Lung (tissue), 12 donors: ENCODE results near the gene POC1A. TPM values are rescaled to one million over a fixed set of nuclear protein-coding genes. Genes with fewer than 3 reads are reported as not detected.

ENCODE experiments used
- ATAC-seq: fragments of 200-7000 bp; cut with Tn5 transposase; one replicate; pipeline ENCODE4 v1.9.1; 2020; ENCODE audit warnings: moderate number of reproducible peaks; ENCODE audit not compliant: insufficient read depth, low FRiP score
- DNase-seq, 3 donors: peaks; one replicate each; pipeline ENCODE4 v3.0.0-alpha.2; 2013 to 2017
- H3K27ac ChIP-seq, 2 donors: one replicate each; pipeline ENCODE4 v1.5.1; 2013; ENCODE audit warnings: mild to moderate bottlenecking in 2 of 2, moderate library complexity in 2 of 2, control low read depth in 1 of 2, inconsistent platforms in 1 of 2, low read depth in 1 of 2, low read length in 1 of 2
- H3K27me3 ChIP-seq, 3 donors: one replicate each; pipeline ENCODE4 v1.5.1; 2013; ENCODE audit warnings: low read length in 2 of 3; ENCODE audit not compliant: control insufficient read depth in 3 of 3, insufficient read depth in 3 of 3
- H3K36me3 ChIP-seq, 4 donors: one replicate each; pipeline ENCODE4 v1.5.1; 2013; ENCODE audit warnings: low read length in 4 of 4, mild to moderate bottlenecking in 1 of 4, moderate library complexity in 1 of 4; ENCODE audit not compliant: control insufficient read depth in 4 of 4, insufficient read depth in 4 of 4
- H3K4me1 ChIP-seq, 5 donors: one replicate each; pipeline ENCODE4 v1.5.1; 2013; ENCODE audit warnings: low read length in 5 of 5, mild to moderate bottlenecking in 2 of 5, moderate library complexity in 1 of 5; ENCODE audit not compliant: control insufficient read depth in 5 of 5, insufficient read depth in 5 of 5
- H3K4me3 ChIP-seq: one replicate; pipeline ENCODE4 v1.5.1; 2013; ENCODE audit warnings: mild to moderate bottlenecking, control low read depth, moderate library complexity
- H3K9ac ChIP-seq, 2 donors: one replicate each; pipeline ENCODE4 v1.5.1; 2013; ENCODE audit warnings: low read length in 2 of 2, control low read depth in 1 of 2; ENCODE audit not compliant: insufficient read depth in 1 of 2
- H3K9me3 ChIP-seq, 4 donors: one replicate each; pipeline ENCODE4 v1.5.1; 2013; ENCODE audit warnings: low read length in 3 of 4, mild to moderate bottlenecking in 1 of 4, moderate library complexity in 1 of 4; ENCODE audit not compliant: control insufficient read depth in 4 of 4, insufficient read depth in 3 of 4
- WGBS, 2 donors: extraction: QIAGEN DNeasy Blood & Tissue Kit; methylation state at CpG; one replicate each; pipeline ENCODE4 v1.1.7; 2013; 5-methylcytosine and 5-hydroxymethylcytosine counted together
- polyA plus RNA-seq, 2 donors: library from polyadenylated mRNA; stranded (reverse); fragments of 200-250 nt; gene quantifications; one replicate each; pipeline ENCODE4 v1.2.1, GENCODE V29; 2013
- total RNA-seq, 2 donors: library from RNA; depleted of rRNA in 1 of 2; stranded (reverse); fragments of >200 nt in 1 of 2; gene quantifications; one replicate each; pipeline ENCODE4 v1.2.1, GENCODE V29; 2014 to 2021
- TF ChIP-seq, protein P1 (sequence below): IDR thresholded peaks from 2 replicates; pipeline ENCODE4 v1.5.1; 2012; ENCODE audit warnings: mild to moderate bottlenecking; ENCODE audit errors: control extremely low read depth, extremely low read depth
- donor health status: control.
- donor health status: control.
- donor health status: Bipolar disorder and iron deficiency.
- donor health status: healthy.
- donor health status: DM: yes; HTN: yes; CAD: no.

POC1A gene
- total and polyA plus RNA-seq, 4 donors = 2.3 to 5.4 (median 4.0) TPM

DNA sequence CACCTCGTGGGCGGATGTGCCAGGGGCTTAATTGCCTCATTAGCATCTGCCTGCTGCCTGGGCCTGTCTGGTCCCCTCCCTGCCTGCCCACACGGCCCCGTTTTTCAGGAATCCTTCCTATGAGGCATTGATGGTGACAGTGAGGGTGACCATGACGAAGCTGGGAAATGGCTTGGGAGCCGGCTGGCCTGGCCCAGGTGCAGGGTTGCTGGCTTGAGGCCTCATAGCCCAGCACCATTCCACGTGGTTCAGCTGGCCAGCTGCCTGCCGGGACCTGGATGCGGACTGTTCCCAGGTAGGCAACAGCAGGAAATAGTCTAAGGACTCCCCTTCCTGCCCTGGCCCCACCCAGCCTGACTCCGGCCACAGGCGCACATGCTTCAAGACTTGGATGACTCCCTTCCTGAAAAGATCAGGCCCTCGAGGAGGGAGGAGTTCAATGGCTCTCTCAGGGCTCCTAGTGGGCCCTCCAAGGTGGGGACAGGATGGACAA, 88.9 kb downstream of the POC1A start:
- no peaks in the 10 kb centered on the region for H3K36me3 ChIP-seq
- no peaks in the 10 kb centered on the region for H3K9me3 ChIP-seq
- WGBS, 2 donors = 49 to 60% methylated on average over 12 of the region's 12 CpGs
- no peak overlapping the region for H3K9ac ChIP-seq
- DNase-seq (no peak), ATAC-seq (peak; percentile 22)
- no peak overlapping the region for H3K27ac ChIP-seq
- H3K4me3 ChIP-seq = no peak overlapping the region
- TF ChIP-seq, protein P1, sequence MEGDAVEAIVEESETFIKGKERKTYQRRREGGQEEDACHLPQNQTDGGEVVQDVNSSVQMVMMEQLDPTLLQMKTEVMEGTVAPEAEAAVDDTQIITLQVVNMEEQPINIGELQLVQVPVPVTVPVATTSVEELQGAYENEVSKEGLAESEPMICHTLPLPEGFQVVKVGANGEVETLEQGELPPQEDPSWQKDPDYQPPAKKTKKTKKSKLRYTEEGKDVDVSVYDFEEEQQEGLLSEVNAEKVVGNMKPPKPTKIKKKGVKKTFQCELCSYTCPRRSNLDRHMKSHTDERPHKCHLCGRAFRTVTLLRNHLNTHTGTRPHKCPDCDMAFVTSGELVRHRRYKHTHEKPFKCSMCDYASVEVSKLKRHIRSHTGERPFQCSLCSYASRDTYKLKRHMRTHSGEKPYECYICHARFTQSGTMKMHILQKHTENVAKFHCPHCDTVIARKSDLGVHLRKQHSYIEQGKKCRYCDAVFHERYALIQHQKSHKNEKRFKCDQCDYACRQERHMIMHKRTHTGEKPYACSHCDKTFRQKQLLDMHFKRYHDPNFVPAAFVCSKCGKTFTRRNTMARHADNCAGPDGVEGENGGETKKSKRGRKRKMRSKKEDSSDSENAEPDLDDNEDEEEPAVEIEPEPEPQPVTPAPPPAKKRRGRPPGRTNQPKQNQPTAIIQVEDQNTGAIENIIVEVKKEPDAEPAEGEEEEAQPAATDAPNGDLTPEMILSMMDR = no peak
- no peaks in the 10 kb centered on the region for H3K27me3 ChIP-seq
- peaks cover 0 to 19% (median 0%) of the 10 kb centered on the region in 5 donors for H3K4me1 ChIP-seq

DNA sequence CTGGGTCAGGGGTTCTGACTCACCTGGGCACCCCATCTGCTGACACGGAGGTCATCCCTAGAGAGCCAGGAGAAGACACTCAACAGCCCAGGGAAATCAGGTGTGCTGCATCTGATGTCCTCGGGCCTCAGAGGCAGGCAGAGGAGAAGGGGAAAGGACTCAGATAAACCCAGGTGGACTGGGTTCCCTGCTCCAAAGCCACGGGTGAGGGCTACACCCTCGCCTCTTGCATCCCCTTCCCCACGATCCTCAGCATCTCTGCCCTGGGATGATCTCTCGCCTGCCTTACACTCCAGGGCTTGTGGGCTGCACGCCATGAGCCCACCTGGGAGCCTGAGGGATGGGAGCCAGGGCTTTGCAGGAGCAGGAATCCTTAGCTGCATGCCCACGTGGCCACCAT, 89.7 kb downstream of the POC1A start:
- DNase-seq (no peak), ATAC-seq (no peak)
- Histone ChIP-seq H3K4me3 (no peak overlapping the region), H3K36me3 (no peaks in the 10 kb centered on the region), H3K9me3 (no peaks in the 10 kb centered on the region), H3K4me1 (peaks cover 0 to 17% (median 0%) of the 10 kb centered on the region in 5 donors), H3K27ac (no peak overlapping the region), H3K9ac (no peak overlapping the region), H3K27me3 (no peaks in the 10 kb centered on the region)
- TF ChIP-seq, protein P1 = no peak
- 95 to 97% methylated on average over 8 of the region's 8 CpGs for WGBS, 2 donors

DNA sequence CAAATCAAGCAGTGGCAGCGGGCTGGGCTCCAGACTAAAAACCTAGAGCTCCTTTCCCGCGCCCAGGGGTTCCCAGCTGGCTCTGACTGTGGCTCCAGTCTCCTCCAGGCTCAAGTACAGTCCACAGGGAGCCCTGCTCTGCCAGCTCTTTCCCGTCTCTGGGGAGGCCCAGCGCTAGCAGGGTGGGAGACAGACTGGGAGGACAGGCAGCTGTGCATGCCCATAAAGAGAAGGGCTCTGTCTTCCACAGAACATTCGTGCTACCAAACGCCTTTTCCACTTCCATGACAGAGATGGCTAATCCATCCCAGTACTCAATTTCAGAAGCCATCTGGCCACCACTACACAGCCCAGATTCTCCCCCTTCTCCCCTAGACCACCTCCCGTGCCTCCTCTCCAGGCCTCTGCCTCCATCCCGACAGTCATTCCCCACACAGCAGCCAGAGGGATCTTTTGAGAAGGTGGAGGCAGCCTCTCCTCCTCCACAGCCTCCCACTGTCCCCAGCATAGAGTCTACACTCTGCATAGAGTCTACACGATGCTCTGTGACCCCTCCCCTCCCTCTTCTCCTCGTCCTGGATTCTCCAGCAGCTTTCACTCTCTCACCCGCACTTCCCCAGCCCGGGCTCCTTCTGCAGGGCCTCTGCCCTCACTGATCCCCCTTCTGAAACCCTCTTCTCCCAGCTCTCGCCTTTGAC, 91.0 kb downstream of the POC1A start:
- ATAC-seq (no peak), DNase-seq (no peak)
- no peaks in the 10 kb centered on the region for H3K36me3 ChIP-seq
- H3K9ac ChIP-seq = no peak overlapping the region
- H3K27me3 ChIP-seq = no peaks in the 10 kb centered on the region
- H3K4me1 ChIP-seq = peaks cover 0 to 17% (median 0%) of the 10 kb centered on the region in 5 donors
- no peak overlapping the region for H3K4me3 ChIP-seq
- TF ChIP-seq, protein P1 = no peak
- H3K9me3 ChIP-seq = no peaks in the 10 kb centered on the region
- H3K27ac ChIP-seq = no peak overlapping the region
- WGBS, 2 donors = 82 to 86% methylated on average over 14 of the region's 14 CpGs
